Bronchial epithelial cell (primary cell): Measurements from ENCODE around the gene DDX43. TPM values are rescaled to one million over a fixed set of nuclear protein-coding genes. Genes with fewer than 3 reads are reported as not detected.
A peak's percentile ranks its signal among the peaks of the same experiment; 100 is the strongest.
"Not testable (repeated sequence)": the region's sequence is repeated elsewhere in the genome, so short reads cannot be mapped to it uniquely, and the experiment has no call there.

Source experiments
- DNase-seq: peaks from one replicate; pipeline ENCODE4 v3.0.0-alpha.2; 2010; ENCODE audit warnings: low read depth
- FAIRE-seq: peaks from 2 replicates; lab custom pipeline; 2011; peaks lifted over from hg19 to GRCh38; lab: Jason Lieb, UNC
- H3K27me3 ChIP-seq: 2 replicates; pipeline ENCODE4 v1.5.1; 2011; ENCODE audit warnings: low read length; ENCODE audit not compliant: control insufficient read depth, insufficient read depth
- H3K36me3 ChIP-seq: 2 replicates; pipeline ENCODE4 v1.5.1; 2011; ENCODE audit warnings: low read length; ENCODE audit not compliant: control insufficient read depth, insufficient read depth
- H3K4me3 ChIP-seq: 2 replicates; pipeline ENCODE4 v1.5.1; 2011; ENCODE audit warnings: mild to moderate bottlenecking, low read depth, low read length, control low read depth
- total RNA-seq: library from RNA; depleted of rRNA; stranded (reverse); fragments of >200 nt; gene quantifications from 2 replicates; pipeline ENCODE4 v1.2.1, GENCODE V29; 2014
- TF ChIP-seq, protein P1 (sequence below): IDR thresholded peaks from 2 replicates; pipeline ENCODE4 v1.5.1; 2011; ENCODE audit warnings: mild to moderate bottlenecking, moderate library complexity, low read length, control low read depth, inconsistent platforms; ENCODE audit not compliant: insufficient read depth, severe bottlenecking

The DDX43 gene
- total RNA-seq, 1 donor from 2014 or later: 0.26 TPM

DNA sequence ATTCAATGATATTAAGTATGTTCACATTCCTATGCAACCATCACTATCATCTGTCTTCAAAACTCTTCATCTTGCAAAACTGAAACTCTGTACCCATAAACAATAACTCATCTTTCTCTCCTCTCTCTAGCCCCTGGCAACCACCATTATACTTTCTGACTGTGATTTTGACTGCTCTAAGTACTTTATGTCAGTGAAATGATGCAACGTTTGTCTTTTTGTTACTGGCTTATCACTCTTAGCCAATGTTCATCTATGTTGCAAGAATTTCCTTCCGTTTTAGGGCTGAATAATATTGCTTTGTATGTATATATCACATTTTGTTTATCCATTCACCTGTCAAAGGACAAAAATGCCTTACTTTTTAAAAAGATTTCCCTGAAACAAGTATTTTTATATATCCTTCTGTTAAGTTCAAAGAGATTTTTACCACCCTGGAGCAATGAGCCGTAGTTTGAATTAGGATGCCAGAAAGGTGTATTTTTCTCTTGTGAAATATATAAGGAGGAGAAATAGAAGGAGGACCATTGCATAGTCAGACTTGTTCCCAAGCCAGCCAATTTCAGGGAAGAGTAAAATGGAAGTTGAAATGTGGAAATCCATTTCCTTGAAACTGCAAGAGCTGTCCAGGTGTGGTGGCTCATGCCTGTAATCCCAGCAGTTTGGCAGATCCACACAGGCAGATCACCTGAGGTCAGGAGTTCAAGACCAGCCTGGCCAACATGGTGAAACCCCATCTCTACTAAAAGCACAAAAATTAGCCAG lies 61.4 kb downstream of the DDX43 start:
- H3K36me3 ChIP-seq: no peaks in the 10 kb centered on the region
- peak; percentile 78 for DNase-seq
- H3K27me3 ChIP-seq: no peaks in the 10 kb centered on the region
- TF ChIP-seq, protein P1, sequence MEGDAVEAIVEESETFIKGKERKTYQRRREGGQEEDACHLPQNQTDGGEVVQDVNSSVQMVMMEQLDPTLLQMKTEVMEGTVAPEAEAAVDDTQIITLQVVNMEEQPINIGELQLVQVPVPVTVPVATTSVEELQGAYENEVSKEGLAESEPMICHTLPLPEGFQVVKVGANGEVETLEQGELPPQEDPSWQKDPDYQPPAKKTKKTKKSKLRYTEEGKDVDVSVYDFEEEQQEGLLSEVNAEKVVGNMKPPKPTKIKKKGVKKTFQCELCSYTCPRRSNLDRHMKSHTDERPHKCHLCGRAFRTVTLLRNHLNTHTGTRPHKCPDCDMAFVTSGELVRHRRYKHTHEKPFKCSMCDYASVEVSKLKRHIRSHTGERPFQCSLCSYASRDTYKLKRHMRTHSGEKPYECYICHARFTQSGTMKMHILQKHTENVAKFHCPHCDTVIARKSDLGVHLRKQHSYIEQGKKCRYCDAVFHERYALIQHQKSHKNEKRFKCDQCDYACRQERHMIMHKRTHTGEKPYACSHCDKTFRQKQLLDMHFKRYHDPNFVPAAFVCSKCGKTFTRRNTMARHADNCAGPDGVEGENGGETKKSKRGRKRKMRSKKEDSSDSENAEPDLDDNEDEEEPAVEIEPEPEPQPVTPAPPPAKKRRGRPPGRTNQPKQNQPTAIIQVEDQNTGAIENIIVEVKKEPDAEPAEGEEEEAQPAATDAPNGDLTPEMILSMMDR: no peak
- FAIRE-seq: peak; percentile 47
- H3K4me3 ChIP-seq: no peak overlapping the region

DNA sequence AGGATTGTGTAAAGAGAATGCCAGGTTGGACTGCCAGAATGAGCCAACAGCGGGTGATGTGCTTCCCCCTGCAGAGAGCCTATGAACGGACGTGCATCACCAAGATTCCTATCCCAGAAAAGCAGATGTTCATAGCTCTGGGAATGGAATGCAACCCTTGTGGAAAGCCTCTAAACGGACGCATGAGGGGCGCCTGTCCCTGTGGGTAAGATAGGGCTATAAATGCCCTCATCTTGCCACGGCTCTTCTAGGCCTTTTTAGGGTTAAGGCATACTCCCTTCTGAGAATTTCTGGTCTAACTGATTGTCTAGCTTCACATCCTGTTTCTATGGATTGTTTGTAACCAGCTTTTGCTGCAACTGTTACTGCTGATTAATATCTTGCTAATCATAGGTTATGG lies 64.8 kb downstream of the DDX43 start:
- not testable (repeated sequence) for DNase-seq

DNA sequence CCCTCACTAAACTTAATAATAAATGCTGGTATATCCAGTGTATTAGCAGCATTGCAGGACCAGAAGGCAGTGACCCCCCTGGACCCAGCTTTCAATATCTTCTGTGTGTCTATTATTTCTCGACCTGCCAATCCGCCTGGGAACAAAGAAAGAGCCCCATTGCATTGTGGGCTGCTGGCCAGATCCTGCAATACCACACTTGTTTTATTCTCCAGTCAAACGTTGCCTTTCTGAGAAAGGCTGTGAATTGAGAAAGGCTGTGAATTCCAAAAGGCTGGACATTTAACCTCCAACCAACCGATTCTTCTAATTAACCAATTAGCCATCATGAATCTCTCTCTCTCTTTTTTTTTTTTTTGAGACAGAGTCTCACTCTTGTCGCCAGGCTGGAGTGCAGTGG lies 65.4 kb downstream of the DDX43 start:
- TF ChIP-seq, protein P1: no peak
- DNase-seq: no peak
- Histone ChIP-seq H3K36me3 (no peaks in the 10 kb centered on the region), H3K27me3 (no peaks in the 10 kb centered on the region), H3K4me3 (no peak overlapping the region)
- FAIRE-seq: no peak

More for the DNA sequence above, 64.8 kb downstream of the DDX43 start:
- FAIRE-seq, H3K4me3 ChIP-seq, H3K36me3 ChIP-seq, H3K27me3 ChIP-seq: not testable (repeated sequence)

DNA sequence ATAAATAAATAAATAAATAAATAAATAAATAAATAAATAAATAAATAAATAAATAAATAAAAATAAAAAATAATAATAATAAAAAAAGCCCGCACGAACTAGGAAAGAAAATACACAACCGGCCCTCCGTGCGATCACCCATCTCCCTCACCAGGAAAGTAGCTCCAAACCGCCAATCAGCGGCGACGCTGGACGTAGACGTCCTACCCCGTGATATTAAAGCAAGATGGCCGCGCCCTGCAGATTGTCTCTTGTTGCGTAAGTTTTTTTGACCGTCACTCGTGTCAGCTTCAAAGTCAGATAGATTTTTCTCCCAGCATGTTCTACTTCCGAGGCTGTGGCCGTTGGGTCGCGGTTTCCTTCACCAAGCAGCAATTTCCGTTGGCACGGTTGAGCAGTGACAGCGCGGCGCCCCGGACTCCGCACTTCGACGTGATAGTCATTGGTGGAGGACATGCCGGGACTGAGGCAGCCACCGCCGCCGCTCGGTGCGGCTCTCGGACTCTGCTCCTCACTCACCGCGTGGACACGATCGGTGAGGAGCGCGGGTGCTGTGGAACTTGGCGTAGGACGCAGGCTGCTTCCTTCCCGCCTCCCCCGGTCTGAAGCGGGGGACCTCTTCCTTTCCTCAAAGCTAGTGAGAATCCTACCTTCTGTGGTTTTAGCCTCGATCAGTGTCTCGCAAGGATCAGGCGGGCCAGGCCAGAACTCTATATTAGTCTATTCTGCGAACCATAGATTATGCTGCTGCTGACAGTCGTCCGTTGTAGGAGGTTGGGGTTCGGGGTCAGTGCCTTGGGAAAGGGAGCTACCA lies 67.1 kb downstream of the DDX43 start, which contains the start of gene MTO1:
MTO1 (plus strand) TSS at position 201 of the 814 bp plus-strand sequence; CDS start at position 319, 118 bp downstream.
- TF ChIP-seq, protein P1: no peak
- Histone ChIP-seq H3K4me3 (peak within 1 kb of the TSS; percentile 82), H3K36me3 (no peaks in the 10 kb centered on the region), H3K27me3 (no peaks in the 10 kb centered on the region)
- peak; percentile 82 for DNase-seq
- FAIRE-seq: no peak

Other genes with a start within 250 kb of the DDX43 start
- gene KHDC1L, start 169.3 kb upstream of the DDX43 start, total RNA-seq: not detected in 2 replicates
- 1.3 and 1.7 TPM in 2 replicates for gene KHDC1, start 131.6 kb upstream of the DDX43 start, total RNA-seq
- not detected in 2 replicates for gene DPPA5, start 40.6 kb upstream of the DDX43 start, total RNA-seq
- not detected in 2 replicates for gene KHDC3L, start 32.2 kb upstream of the DDX43 start, total RNA-seq
- not detected in 2 replicates for gene OOEP, start 24.9 kb upstream of the DDX43 start, total RNA-seq
- 3.6 and 3.9 TPM in 2 replicates for gene CGAS, start 57.5 kb downstream of the DDX43 start, total RNA-seq
- 40.3 and 47.1 TPM in 2 replicates for gene MTO1, start 66.9 kb downstream of the DDX43 start, total RNA-seq
- gene EEF1A1, start 126.2 kb downstream of the DDX43 start, total RNA-seq: 32,582 and 62,692 TPM in 2 replicates